Adrenal gland (tissue), 12 donors: Measurements from ENCODE around the gene KIF4A. TPM values are rescaled to one million over a fixed set of nuclear protein-coding genes. Genes with fewer than 3 reads are reported as not detected.
"Not testable (repeated sequence)": the region's sequence is repeated elsewhere in the genome, so short reads cannot be mapped to it uniquely, and the experiment has no call there.

Source experiments
- DNase-seq, 7 donors: peaks; one replicate each; pipeline ENCODE4 v3.0.0-alpha.2; 2019 to 2020
- H3K27ac ChIP-seq, 5 donors: fragments of 200-600 bp; sonication (generic) in 4 of 5; 1 replicate in 3 of 5; 2 replicates in 2 of 5; pipeline versions ENCODE4 v1.5.1 to v1.8.0; 2016 to 2020; ENCODE audit warnings: mild to moderate bottlenecking in 1 of 5
- H3K27me3 ChIP-seq: fragments of 200-600 bp; 2 replicates; pipeline ENCODE4 v1.8.0; 2021
- H3K36me3 ChIP-seq, 2 donors: fragments of 200-600 bp; replicated peaks in 1 of 2; 1 replicate in 1 of 2; 2 replicates in 1 of 2; pipeline versions ENCODE4 v1.5.1 to v1.8.0; 2018 to 2022
- H3K4me1 ChIP-seq, 2 donors: fragments of 200-600 bp; replicated peaks in 1 of 2; 1 replicate in 1 of 2; 2 replicates in 1 of 2; pipeline versions ENCODE4 v1.5.1 to v1.8.0; 2018 to 2021
- H3K4me3 ChIP-seq, 4 donors: fragments of 200-600 bp; sonication (generic) in 3 of 4; one replicate each; pipeline ENCODE4 v1.5.1; 2016 to 2018
- H3K9me3 ChIP-seq, 3 donors: fragments of 200-600 bp; sonication (generic) in 1 of 3; replicated peaks in 1 of 3; 1 replicate in 2 of 3; 2 replicates in 1 of 3; pipeline versions ENCODE4 v1.5.1 to v1.8.0; 2016 to 2021
- CTCF ChIP-seq, 6 experiments: fragments of 450-650 bp in 4 of 6; fragments of 200-600 bp in 2 of 6; sonication (generic) in 1 of 6; IDR thresholded peaks; 1 replicate in 5 of 6; 2 replicates in 1 of 6; pipeline versions ENCODE4 v1.5.1 to v1.8.0; 2016 to 2021; ENCODE audit warnings: antibody characterized with exemption in 6 of 6, mild to moderate bottlenecking in 2 of 6, moderate library complexity in 1 of 6
- POLR2A ChIP-seq, 2 donors: fragments of 450-650 bp; IDR thresholded peaks; one replicate each; pipeline ENCODE4 v1.6.1; 2017; ENCODE audit warnings: antibody characterized with exemption in 2 of 2, mild to moderate bottlenecking in 2 of 2, moderate library complexity in 1 of 2
- WGBS, 4 donors: extraction: QIAGEN DNeasy Blood & Tissue Kit in 2 of 4; methylation state at CpG; one replicate each; pipeline versions ENCODE4 v1.1.5 to v1.1.7; 2013 to 2017; 5-methylcytosine and 5-hydroxymethylcytosine counted together
- intact Hi-C, 2 donors: fragments of 100-400 bp; cut with DNase I; formaldehyde crosslinking; loops; one replicate each; pipeline versions ENCODE4 v1.14.1 to v1.15.0; 2022 to 2023
- polyA plus RNA-seq, 3 donors: library from polyadenylated mRNA; stranded (reverse); fragments of 200-250 nt in 2 of 3; fragments of 350-450 nt in 1 of 3; fragmentation: Illumina TruSeq in 1 of 3; extraction: RNeasy Lipid Tissue Mini Kit (QIAGEN cat#74804) in 1 of 3; gene quantifications; one replicate each; pipeline ENCODE4 v1.2.3, GENCODE V29; 2013 to 2014
- total RNA-seq, 9 donors: library from RNA; depleted of rRNA in 4 of 9; stranded (reverse); fragments of >200 nt in 4 of 9; fragments of 120-200 nt in 1 of 9; fragmentation: NEBNext Ultra II Directional in 1 of 9; extraction: Animal tissue kit (Norgen Biotek cat#: 25700) in 1 of 9; gene quantifications; one replicate each; pipeline versions ENCODE4 v1.1.0 to v1.2.4, GENCODE V29; 2013 to 2023
- donor health status: healthy with polysubstance abuse.
- donor health status: Bipolar disorder and iron deficiency.
- donor health status: DM: yes; HTN: yes; CAD: no.
- donor health status: DM: no; HTN: no; CAD: no.
- donor health status: DM: no; HTN: no; CAD: no.
- donor health status: DM: yes; HTN: yes; CAD: no.

Gene KIF4A
- total and polyA plus RNA-seq, 12 donors, result 0.08 to 6.6 (median 0.44) TPM

DNA sequence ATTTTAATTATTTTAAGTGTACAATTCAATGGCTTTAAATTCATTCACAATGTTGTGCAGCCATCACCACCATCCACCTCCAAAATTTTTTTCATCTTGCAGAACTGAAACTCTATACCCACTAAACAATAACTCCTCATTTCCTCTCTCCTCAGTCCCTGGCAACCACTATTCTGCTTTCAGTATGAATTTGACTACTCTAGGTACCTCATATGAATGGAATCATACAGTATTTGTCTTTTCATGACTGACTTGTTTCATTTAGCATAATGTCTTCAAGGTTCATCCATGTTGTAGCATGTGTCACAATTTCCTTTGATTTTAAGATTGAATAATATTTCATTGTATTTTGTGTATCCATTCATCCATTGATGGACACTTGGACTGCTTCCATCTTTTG, 46.9 kb downstream of the KIF4A start:
- no peak for DNase-seq
- Histone ChIP-seq H3K27ac (no peak overlapping the region), H3K4me1 (no peaks in the 10 kb centered on the region), H3K4me3 (no peak overlapping the region), H3K27me3 (peaks cover 4% of the 10 kb centered on the region), H3K36me3 (no peaks in the 10 kb centered on the region), H3K9me3 (no peaks in the 10 kb centered on the region)
- TF ChIP-seq CTCF (IDR thresholded peaks at IDR 0.05) (no peak), POLR2A (IDR thresholded peaks at IDR 0.05) (no peak)
- intact Hi-C loops, result no loop called here

- H3K4me3 ChIP-seq, result no peak overlapping the region
- no peak overlapping the region for H3K27ac ChIP-seq
- DNase-seq, result no peak
- no peaks in the 10 kb centered on the region for H3K36me3 ChIP-seq
- H3K27me3 ChIP-seq, result peaks cover 6% of the 10 kb centered on the region
- intact Hi-C loops, result no loop called here
- H3K4me1 ChIP-seq, result no peaks in the 10 kb centered on the region
- no peaks in the 10 kb centered on the region for H3K9me3 ChIP-seq
- TF ChIP-seq POLR2A (IDR thresholded peaks at IDR 0.05), result no peak
- no peak for TF ChIP-seq CTCF (IDR thresholded peaks at IDR 0.05)
- WGBS, 4 donors, result 62 to 86% (median 76%) methylated on average over 4 of the region's 4 CpGs
Measured at GRCh38 chrX:70338290-70338689, 48.4 kb downstream of the KIF4A start.

DNA sequence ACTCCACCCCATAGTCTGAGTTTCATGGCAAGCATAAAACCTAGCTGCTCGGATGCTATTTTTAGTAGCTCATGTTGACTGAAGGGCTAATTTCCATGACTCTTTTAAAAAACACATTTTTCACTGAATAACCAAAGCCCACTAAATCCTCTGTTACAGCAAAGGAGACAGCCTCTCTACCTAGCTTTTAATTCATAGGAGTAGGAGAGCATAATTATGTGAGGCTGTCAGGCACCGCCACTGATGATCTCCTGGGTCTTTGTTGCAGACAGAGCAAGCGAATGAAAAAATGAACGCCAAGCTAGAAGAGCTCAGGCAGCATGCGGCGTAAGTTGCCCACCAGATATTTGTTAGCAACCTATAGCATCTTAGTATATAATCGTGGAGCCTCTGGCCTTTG, 53.5 kb downstream of the KIF4A start:
- WGBS, 4 donors, result 86 to 100% (median 90%) methylated on average over 4 to 7 of the region's 7 CpGs
- intact Hi-C loops, result no loop called here
- Histone ChIP-seq H3K36me3 (no peaks in the 10 kb centered on the region), H3K4me1 (no peaks in the 10 kb centered on the region), H3K27me3 (peaks cover 14% of the 10 kb centered on the region), H3K4me3 (no peak overlapping the region), H3K27ac (no peak overlapping the region), H3K9me3 (no peaks in the 10 kb centered on the region)
- TF ChIP-seq POLR2A (IDR thresholded peaks at IDR 0.05) (no peak), CTCF (IDR thresholded peaks at IDR 0.05) (no peak)
- DNase-seq, result no peak

- Histone ChIP-seq H3K9me3 (no peaks in the 10 kb centered on the region), H3K27ac (no peak overlapping the region), H3K36me3 (no peaks in the 10 kb centered on the region), H3K4me1 (no peaks in the 10 kb centered on the region), H3K4me3 (no peak overlapping the region), H3K27me3 (peaks cover 14% of the 10 kb centered on the region)
- intact Hi-C loops, result no loop called here
- no peak for DNase-seq
- 85 to 95% (median 89%) methylated on average over 6 of the region's 6 CpGs for WGBS, 4 donors
- TF ChIP-seq POLR2A (IDR thresholded peaks at IDR 0.05), result no peak
- TF ChIP-seq CTCF (IDR thresholded peaks at IDR 0.05), result no peak
Measured at GRCh38 chrX:70346418-70347070, 56.6 kb downstream of the KIF4A start.

- H3K4me1 ChIP-seq, H3K9me3 ChIP-seq, H3K36me3 ChIP-seq, intact Hi-C loops, H3K4me3 ChIP-seq, H3K27ac ChIP-seq, DNase-seq: not testable (repeated sequence)
- peaks cover 12% of the 10 kb centered on the region for H3K27me3 ChIP-seq
- WGBS, 4 donors, result 97 to 98% (median 98%) methylated on average over 6 to 26 of the region's 26 CpGs
Measured at GRCh38 chrX:70348825-70349224, 58.9 kb downstream of the KIF4A start.

GRCh38 chrX:70349367-70350125, 59.6 kb downstream of the KIF4A start:
- intact Hi-C loops, H3K4me3 ChIP-seq: not testable (repeated sequence)
- 92 to 100% (median 96%) methylated on average over 5 to 55 of the region's 55 CpGs for WGBS, 4 donors

More at GRCh38 chrX:70349367-70350125, 59.6 kb downstream of the KIF4A start:
- DNase-seq, H3K27ac ChIP-seq, H3K4me1 ChIP-seq, H3K9me3 ChIP-seq, H3K36me3 ChIP-seq: not testable (repeated sequence)
- H3K27me3 ChIP-seq, result peaks cover 12% of the 10 kb centered on the region
